RKO (cell line): ENCODE measurements around the gene TUBA4B.
A peak's percentile ranks its signal among the peaks of the same experiment; 100 is the strongest.
"Not testable (repeated sequence)": the region's sequence is repeated elsewhere in the genome, so short reads cannot be mapped to it uniquely, and the experiment has no call there.

Experiments used
- DNase-seq: peaks from one replicate; pipeline ENCODE4 v3.0.0-alpha.2; 2016; ENCODE audit warnings: low spot score

The TUBA4B gene

GRCh38 chr2:219248845-219249202, 4.2 kb upstream of the TUBA4B start:
- no peak for DNase-seq

DNA sequence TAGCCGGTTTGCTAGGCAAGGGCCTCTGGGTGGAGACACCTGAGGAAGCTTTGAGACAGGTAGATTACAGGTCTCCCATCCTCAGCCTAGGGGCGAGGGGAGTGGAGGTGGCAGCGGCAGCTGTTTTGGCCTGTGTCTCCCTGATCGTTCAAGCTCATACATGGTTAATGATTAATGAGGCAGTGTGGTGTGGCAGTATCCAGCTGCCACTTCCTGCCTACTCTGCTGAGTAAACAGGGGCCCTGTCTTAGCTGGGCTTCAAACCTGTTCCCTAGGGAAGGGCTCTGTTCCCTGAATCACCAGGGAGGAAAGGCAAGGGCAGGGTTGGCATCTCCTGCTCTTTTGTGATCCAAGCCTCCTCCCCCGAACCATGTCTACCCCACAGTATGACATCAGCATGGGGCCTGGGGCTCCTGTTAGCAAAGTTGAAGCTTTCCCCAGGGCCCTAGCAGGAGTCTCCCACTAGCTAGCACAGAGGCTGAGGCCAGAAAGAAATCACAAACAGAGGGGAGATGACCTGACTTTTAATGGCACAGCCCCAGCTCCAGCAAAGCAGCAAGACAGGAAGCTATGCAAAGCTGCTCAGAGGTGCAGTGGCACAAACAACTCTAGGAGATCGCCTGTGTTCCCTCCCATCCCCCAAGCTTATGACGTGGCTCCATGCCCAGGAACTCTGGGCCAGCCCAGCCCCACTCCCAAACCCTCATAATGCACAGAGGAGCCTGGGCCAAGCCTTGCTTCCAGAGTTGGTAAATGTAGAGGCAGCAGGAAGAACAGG, 3.7 kb upstream of the TUBA4B start:
- DNase-seq: peak; percentile 71

DNA sequence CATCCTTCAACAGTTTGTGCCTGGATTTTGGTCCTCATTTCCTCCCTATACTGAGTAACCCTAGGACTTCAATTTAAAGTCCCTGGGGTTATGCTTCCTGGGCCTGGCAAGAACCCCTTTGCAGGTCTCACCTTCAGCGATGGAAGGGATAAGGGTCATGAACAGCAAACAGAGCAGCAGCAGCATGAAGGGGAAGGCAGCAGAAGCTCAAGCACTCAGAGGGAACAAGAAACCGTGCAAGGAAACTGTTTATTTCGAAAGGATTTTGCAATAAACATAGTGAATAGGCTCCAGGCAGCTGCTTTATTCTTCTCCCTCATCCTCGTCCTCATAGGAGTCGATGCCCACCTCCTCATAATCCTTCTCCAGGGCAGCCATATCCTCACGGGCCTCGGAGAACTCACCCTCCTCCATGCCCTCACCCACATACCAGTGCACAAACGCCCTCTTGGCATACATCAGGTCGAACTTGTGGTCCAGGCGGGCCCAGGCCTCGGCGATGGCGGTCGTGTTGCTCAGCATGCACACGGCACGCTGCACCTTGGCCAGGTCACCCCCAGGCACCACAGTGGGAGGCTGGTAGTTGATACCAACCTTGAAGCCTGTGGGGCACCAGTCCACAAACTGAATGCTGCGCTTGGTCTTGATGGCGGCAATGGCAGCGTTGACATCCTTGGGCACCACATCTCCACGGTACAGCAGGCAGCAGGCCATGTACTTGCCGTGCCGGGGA, 2.8 kb upstream of the TUBA4B start:
- DNase-seq: no peak

GRCh38 chr2:219251656-219252055, 1.4 kb upstream of the TUBA4B start:
- no peak for DNase-seq

GRCh38 chr2:219252084-219252483, 959 bp upstream of the TUBA4B start:
- no peak for DNase-seq

GRCh38 chr2:219252570-219252899, 508 bp upstream of the TUBA4B start:
- DNase-seq: peak; percentile 35

DNA sequence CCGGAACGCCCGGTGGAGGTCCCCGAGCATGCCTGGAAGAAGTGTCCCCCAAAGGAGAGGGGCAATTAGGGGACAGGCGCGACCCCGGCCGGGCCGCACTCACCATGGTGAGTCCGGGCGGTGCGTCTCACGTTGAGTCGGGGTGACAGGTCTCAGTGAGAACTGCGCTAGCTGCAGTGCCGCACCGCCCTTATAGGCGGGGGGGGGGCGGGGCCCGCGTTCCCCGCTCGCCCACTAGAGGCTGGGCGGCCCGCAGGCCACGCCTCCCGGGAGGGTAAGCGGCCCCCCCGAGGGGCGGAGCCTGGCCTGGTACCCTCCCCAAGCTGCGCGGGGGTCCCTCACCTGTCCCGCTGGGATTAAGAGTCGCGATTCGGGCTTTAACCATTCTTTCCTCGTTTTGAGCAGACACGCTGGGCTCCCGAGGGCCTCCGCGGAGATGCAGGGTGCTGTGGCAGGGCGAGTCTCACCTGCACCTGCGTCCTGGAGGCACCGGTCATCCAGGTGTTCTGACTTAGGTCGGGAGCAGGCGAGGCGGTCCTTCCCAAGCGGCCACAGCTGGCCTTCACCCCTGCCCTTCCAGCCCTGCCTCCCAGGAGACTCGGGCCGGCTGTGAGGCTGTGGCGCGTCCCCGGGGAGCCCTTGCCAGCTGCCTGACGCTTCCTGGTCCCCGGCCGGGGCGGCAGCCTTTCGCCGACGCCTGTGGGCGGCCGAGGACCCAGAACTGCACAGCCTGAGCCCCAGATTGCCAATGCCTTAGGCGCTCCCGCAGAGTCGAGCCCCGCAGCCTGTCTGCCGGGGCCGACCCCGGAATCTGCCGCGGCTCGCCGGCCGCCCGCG, 928 bp downstream of the TUBA4B start, which contains the start of gene TUBA4A:
TSS of gene TUBA4A (minus strand) at position 166 of the 837 bp plus-strand sequence. CDS start at position 106, 60 bp downstream.
- DNase-seq: peak; percentile 86

- DNase-seq: no peak
Measured at GRCh38 chr2:219254590-219255201, 1.7 kb downstream of the TUBA4B start.

DNA sequence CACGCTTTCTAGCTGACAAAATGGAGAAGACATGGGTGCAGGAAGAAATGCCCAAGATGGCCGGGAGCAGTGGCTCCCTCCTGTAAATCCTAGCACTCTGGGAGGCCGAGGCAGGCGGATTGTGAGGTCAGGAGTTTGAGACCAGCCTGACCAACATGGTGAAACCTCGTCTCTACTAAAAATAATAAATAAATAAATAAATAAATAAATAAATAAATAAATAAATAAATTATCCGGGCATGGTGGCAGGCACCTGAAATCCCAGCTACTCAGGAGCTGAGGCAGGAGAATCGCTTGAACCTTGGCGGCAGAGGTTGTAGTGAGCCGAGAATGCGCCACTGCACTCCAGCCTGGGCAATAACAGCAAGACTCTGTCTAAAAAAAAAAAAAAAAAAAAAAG, 5.9 kb downstream of the TUBA4B start:
- not testable (repeated sequence) for DNase-seq

- no peak for DNase-seq
Measured at GRCh38 chr2:219261024-219261855, 8.2 kb downstream of the TUBA4B start.

GRCh38 chr2:219266232-219266631, 13.2 kb downstream of the TUBA4B start:
- DNase-seq: no peak

DNA sequence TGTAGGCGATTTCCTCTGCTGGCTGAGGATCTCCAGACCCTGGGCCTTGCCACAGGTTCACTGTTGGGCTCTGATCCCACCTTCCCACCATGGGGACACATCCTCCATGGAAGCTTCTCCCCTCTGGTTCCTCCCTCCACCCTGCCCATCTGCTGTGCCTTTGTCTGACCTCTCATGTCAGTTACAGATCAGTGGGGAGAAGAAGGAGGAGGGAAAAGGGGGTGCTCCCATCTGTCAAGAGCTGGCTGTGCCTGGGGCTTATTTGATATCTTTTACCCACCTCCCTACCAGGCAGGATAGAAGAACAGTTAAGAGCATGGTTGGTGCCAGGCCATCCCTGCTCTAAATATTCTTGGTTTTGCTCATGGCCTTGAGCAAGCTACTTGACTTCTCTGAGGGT, 13.8 kb downstream of the TUBA4B start:
- DNase-seq: no peak

GRCh38 chr2:219268294-219268693, 15.3 kb downstream of the TUBA4B start:
- DNase-seq: no peak

DNA sequence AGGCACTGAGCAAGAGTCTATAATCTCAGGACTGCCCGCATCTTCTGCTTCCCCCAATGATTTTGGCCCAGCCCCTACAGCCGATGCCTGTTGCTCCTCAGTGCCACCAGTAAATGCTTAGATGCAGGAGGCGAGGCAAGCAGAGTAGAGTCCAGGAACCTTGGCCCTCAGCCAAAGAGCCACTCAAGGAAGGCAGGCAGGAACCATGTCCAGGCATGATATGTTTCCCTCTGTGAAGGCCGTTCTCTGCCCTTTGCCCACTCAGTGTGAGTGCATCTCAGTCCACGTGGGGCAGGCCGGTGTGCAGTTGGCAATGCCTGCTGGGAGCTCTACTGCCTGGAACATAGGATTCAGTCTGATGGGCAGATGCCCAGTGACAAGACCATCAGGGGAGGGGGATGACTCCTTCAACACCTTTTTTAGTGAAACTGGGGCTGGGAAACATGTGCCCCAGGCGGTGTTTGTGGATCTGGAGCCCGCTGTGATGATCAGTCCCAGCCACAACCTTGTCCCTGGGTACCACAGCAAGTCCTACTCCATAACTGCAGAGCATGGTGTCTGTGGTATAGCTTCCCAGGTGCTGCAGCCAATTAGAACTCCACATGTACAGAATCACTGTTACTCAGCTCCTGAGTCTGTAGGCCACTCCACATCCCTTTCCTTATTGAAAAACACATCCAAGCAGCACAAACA, 16.5 kb downstream of the TUBA4B start:
- no peak for DNase-seq

- no peak for DNase-seq
Measured at GRCh38 chr2:219270055-219270372, 17.0 kb downstream of the TUBA4B start.

DNA sequence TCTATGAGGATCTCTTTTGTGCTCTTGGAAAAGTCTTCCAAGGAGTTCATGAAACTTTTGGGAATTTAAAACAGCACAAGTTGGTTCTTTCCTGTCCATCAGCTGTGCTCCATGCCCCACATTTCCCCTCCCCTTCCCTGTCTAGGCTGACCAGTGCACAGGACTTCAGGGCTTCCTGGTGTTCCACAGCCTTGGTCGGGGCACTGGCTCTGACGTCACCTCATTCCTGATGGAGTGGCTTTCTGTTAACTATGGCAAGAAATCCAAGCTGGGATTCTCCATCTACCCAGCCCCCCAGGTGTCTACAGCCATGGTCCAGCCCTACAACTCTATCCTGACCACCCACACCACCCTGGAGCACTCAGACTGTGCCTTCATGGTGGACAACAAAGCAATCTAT, 18.0 kb downstream of the TUBA4B start:
- no peak for DNase-seq

GRCh38 chr2:219272356-219272755, 19.3 kb downstream of the TUBA4B start:
- DNase-seq: no peak

- DNase-seq: no peak
Measured at GRCh38 chr2:219272995-219273394, 20.0 kb downstream of the TUBA4B start.

GRCh38 chr2:219273937-219274336, 20.9 kb downstream of the TUBA4B start:
- DNase-seq: no peak

DNA sequence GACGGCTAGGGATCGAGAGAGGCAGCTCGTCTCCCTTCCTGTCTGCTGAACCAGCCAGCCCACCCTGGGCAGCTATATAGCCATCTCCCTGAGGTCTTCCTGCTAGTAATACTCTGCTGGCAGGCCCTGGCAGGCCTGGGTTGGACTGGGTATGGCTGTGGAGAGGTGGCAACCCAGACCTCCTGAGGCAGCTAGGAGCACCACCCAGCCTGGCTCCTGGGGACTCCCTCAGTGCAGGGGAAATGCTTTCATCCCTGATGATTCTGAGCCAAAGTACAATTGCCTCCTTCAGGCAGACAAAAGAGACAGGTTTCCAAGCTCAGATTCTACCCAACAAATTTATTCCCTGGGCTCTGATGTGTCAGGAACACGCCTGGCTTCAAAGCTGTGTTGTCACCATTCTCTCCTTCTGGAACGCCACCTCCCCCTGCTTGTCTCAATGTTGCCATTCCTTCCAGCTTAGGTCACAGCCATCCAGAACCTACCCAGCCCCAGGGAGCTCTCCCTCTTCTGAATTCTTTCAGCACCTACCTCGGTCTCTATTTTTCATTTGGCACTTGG, 21.4 kb downstream of the TUBA4B start:
- DNase-seq: peak; percentile 55
